Left renal cortex interstitium (tissue), 4 donors: ENCODE results near the gene PTH1R. TPM values are rescaled to one million over a fixed set of nuclear protein-coding genes. Genes with fewer than 3 reads are reported as not detected.

Experiments used
- DNase-seq, 4 donors: peaks; one replicate each; pipeline ENCODE4 v3.0.0-alpha.2; 2013; ENCODE audit warnings: low read depth in 4 of 4, low spot score in 2 of 4, missing footprints in 1 of 4
- polyA plus RNA-seq, 4 donors: library from polyadenylated mRNA; unstranded; fragments of 120-200 nt; gene quantifications; one replicate each; pipeline ENCODE4 v1.2.1, GENCODE V29; 2013; ENCODE audit not compliant: insufficient read length in 4 of 4

Gene PTH1R
- polyA plus RNA-seq, 4 donors, result 181 to 236 (median 230) TPM

- no peak for DNase-seq
These were observed 15.0 kb upstream of the PTH1R start for GRCh38 chr3:46862369-46863025.

GRCh38 chr3:46863261-46863782 lies 14.2 kb upstream of the PTH1R start, which contains the start of gene MYL3:
Gene MYL3, minus strand, starts transcription at chr3:46863444. Its CDS starts 54 bp downstream, at chr3:46863390.
- no peak for DNase-seq

GRCh38 chr3:46864061-46864881 lies 13.2 kb upstream of the PTH1R start:
- DNase-seq, result no peak

GRCh38 chr3:46865031-46865507 lies 12.5 kb upstream of the PTH1R start:
- no peak for DNase-seq

GRCh38 chr3:46865546-46865945 lies 12.0 kb upstream of the PTH1R start:
- DNase-seq, result no peak

GRCh38 chr3:46866032-46866595 lies 11.4 kb upstream of the PTH1R start:
- no peak for DNase-seq

GRCh38 chr3:46866720-46867549 lies 10.6 kb upstream of the PTH1R start:
- no peak for DNase-seq

- no peak for DNase-seq
These were observed 10.0 kb upstream of the PTH1R start for GRCh38 chr3:46867550-46867898.

GRCh38 chr3:46868287-46868686 lies 9.2 kb upstream of the PTH1R start:
- DNase-seq, result no peak

GRCh38 chr3:46868948-46869347 lies 8.6 kb upstream of the PTH1R start:
- no peak for DNase-seq

- no peak for DNase-seq
These were observed 8.1 kb upstream of the PTH1R start for GRCh38 chr3:46869440-46869839.

- DNase-seq, result no peak
These were observed 6.9 kb upstream of the PTH1R start for GRCh38 chr3:46870651-46871050.

- DNase-seq, result no peak
These were observed 6.3 kb upstream of the PTH1R start for GRCh38 chr3:46871222-46871621.

- DNase-seq, result no peak
These were observed 4.0 kb upstream of the PTH1R start for GRCh38 chr3:46873521-46873920.

GRCh38 chr3:46874430-46874829 lies 3.1 kb upstream of the PTH1R start:
- DNase-seq, result no peak

- DNase-seq, result no peak
These were observed 2.0 kb upstream of the PTH1R start for GRCh38 chr3:46875560-46875959.

GRCh38 chr3:46876313-46877300 lies 914 bp upstream of the PTH1R start:
- DNase-seq, result no peak

GRCh38 chr3:46878781-46879436 lies 1.4 kb downstream of the PTH1R start:
- DNase-seq, result no peak
